ENCODE measurements around the gene LRRTM1. TPM values are rescaled to one million over a fixed set of nuclear protein-coding genes. Genes with fewer than 3 reads are reported as not detected.

Gene LRRTM1
- total and polyA plus RNA-seq, 2 of the 8 experiments (the other 6 are each of a cell fraction or from before 2014, with no cell fraction given) = 1.4 to 2.3 TPM

DNA sequence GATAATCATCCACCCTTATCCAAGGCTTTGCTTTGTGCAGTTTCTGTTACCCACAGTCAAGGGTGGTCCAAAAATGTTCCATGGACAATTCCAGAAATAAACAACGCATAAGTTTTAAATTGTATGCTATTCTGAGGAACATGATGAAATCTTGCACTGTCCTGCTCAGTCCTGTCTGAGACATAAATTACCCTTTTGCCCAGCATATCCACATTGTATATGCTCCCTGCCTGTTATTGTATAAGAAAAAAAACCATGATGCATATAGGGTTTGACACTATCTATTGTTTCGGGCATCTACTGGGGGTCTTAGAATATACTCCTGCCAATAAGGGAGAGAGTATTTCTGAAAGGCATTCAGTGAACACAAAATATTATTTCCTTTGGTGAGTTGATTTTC lies 24.0 kb downstream of the LRRTM1 start (continued):
- TF ChIP-seq, protein P1, sequence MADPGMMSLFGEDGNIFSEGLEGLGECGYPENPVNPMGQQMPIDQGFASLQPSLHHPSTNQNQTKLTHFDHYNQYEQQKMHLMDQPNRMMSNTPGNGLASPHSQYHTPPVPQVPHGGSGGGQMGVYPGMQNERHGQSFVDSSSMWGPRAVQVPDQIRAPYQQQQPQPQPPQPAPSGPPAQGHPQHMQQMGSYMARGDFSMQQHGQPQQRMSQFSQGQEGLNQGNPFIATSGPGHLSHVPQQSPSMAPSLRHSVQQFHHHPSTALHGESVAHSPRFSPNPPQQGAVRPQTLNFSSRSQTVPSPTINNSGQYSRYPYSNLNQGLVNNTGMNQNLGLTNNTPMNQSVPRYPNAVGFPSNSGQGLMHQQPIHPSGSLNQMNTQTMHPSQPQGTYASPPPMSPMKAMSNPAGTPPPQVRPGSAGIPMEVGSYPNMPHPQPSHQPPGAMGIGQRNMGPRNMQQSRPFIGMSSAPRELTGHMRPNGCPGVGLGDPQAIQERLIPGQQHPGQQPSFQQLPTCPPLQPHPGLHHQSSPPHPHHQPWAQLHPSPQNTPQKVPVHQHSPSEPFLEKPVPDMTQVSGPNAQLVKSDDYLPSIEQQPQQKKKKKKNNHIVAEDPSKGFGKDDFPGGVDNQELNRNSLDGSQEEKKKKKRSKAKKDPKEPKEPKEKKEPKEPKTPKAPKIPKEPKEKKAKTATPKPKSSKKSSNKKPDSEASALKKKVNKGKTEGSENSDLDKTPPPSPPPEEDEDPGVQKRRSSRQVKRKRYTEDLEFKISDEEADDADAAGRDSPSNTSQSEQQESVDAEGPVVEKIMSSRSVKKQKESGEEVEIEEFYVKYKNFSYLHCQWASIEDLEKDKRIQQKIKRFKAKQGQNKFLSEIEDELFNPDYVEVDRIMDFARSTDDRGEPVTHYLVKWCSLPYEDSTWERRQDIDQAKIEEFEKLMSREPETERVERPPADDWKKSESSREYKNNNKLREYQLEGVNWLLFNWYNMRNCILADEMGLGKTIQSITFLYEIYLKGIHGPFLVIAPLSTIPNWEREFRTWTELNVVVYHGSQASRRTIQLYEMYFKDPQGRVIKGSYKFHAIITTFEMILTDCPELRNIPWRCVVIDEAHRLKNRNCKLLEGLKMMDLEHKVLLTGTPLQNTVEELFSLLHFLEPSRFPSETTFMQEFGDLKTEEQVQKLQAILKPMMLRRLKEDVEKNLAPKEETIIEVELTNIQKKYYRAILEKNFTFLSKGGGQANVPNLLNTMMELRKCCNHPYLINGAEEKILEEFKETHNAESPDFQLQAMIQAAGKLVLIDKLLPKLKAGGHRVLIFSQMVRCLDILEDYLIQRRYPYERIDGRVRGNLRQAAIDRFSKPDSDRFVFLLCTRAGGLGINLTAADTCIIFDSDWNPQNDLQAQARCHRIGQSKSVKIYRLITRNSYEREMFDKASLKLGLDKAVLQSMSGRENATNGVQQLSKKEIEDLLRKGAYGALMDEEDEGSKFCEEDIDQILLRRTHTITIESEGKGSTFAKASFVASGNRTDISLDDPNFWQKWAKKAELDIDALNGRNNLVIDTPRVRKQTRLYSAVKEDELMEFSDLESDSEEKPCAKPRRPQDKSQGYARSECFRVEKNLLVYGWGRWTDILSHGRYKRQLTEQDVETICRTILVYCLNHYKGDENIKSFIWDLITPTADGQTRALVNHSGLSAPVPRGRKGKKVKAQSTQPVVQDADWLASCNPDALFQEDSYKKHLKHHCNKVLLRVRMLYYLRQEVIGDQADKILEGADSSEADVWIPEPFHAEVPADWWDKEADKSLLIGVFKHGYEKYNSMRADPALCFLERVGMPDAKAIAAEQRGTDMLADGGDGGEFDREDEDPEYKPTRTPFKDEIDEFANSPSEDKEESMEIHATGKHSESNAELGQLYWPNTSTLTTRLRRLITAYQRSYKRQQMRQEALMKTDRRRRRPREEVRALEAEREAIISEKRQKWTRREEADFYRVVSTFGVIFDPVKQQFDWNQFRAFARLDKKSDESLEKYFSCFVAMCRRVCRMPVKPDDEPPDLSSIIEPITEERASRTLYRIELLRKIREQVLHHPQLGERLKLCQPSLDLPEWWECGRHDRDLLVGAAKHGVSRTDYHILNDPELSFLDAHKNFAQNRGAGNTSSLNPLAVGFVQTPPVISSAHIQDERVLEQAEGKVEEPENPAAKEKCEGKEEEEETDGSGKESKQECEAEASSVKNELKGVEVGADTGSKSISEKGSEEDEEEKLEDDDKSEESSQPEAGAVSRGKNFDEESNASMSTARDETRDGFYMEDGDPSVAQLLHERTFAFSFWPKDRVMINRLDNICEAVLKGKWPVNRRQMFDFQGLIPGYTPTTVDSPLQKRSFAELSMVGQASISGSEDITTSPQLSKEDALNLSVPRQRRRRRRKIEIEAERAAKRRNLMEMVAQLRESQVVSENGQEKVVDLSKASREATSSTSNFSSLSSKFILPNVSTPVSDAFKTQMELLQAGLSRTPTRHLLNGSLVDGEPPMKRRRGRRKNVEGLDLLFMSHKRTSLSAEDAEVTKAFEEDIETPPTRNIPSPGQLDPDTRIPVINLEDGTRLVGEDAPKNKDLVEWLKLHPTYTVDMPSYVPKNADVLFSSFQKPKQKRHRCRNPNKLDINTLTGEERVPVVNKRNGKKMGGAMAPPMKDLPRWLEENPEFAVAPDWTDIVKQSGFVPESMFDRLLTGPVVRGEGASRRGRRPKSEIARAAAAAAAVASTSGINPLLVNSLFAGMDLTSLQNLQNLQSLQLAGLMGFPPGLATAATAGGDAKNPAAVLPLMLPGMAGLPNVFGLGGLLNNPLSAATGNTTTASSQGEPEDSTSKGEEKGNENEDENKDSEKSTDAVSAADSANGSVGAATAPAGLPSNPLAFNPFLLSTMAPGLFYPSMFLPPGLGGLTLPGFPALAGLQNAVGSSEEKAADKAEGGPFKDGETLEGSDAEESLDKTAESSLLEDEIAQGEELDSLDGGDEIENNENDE (IDR thresholded peaks at IDR 0.05; ENCODE audit: insufficient replicate concordance, low read length) = no peak
- no peak for TF ChIP-seq RXRA (IDR thresholded peaks at IDR 0.05; ENCODE audit: insufficient read depth, low read depth, low read length)
- no peak for TF ChIP-seq SAP30 (IDR thresholded peaks at IDR 0.05; ENCODE audit: insufficient read depth, insufficient replicate concordance, low read length)
- TF ChIP-seq POLR2A (IDR thresholded peaks at IDR 0.05; ENCODE audit: control extremely low read depth in 1 of 2, low read depth in 2 of 2, low read length in 2 of 2) = no peak
- TF ChIP-seq ZNF274 (IDR thresholded peaks at IDR 0.05; ENCODE audit: borderline replicate concordance, extremely low read depth, low read length) = no peak
